H9 (cell line): ENCODE data around the gene MED29. TPM values are rescaled to one million over a fixed set of nuclear protein-coding genes. Genes with fewer than 3 reads are reported as not detected.

Experiments
- DNase-seq: peaks from one replicate; pipeline ENCODE4 v3.0.0-alpha.2; 2017
- H2AFZ ChIP-seq: one replicate; pipeline ENCODE4 v1.6.1; 2013; ENCODE audit warnings: mild to moderate bottlenecking, low read length, control low read depth, moderate library complexity
- H2AK5ac ChIP-seq: 2 replicates; pipeline ENCODE4 v1.6.1; 2013; ENCODE audit warnings: low read length, control low read depth, mixed read lengths; ENCODE audit not compliant: insufficient read length
- H2BK120ac ChIP-seq: one replicate; pipeline ENCODE4 v1.6.1; 2013; ENCODE audit warnings: low read depth, mild to moderate bottlenecking, low read length, control low read depth, inconsistent platforms; ENCODE audit not compliant: poor library complexity, severe bottlenecking
- H2BK12ac ChIP-seq: 2 replicates; pipeline ENCODE4 v1.6.1; 2013; ENCODE audit warnings: low read length, control low read depth, mixed read lengths, low read depth; ENCODE audit not compliant: insufficient read length
- H2BK15ac ChIP-seq: 2 replicates; pipeline ENCODE4 v1.6.1; 2013; ENCODE audit warnings: low read depth, low read length, control low read depth
- H2BK20ac ChIP-seq: one replicate; pipeline ENCODE4 v1.6.1; 2013; ENCODE audit warnings: low read depth, mild to moderate bottlenecking, low read length, control low read depth, inconsistent platforms; ENCODE audit not compliant: poor library complexity, severe bottlenecking
- H2BK5ac ChIP-seq: 2 replicates; pipeline ENCODE4 v1.6.1; 2013; ENCODE audit warnings: low read length, control low read depth, mixed read lengths; ENCODE audit not compliant: insufficient read length
- H3K14ac ChIP-seq: 2 replicates; pipeline ENCODE4 v1.6.1; 2013; ENCODE audit warnings: low read length, control low read depth; ENCODE audit not compliant: insufficient read depth
- H3K18ac ChIP-seq: 2 replicates; pipeline ENCODE4 v1.6.1; 2013; ENCODE audit warnings: low read depth, mild to moderate bottlenecking, mixed read lengths, low read length, control low read depth; ENCODE audit not compliant: insufficient read length
- H3K23ac ChIP-seq: 2 replicates; pipeline ENCODE4 v1.6.1; 2013; ENCODE audit warnings: low read length, control low read depth, mixed read lengths, low read depth; ENCODE audit not compliant: insufficient read length
- H3K23me2 ChIP-seq: 2 replicates; pipeline ENCODE4 v1.6.1; 2013; ENCODE audit warnings: low read depth, mild to moderate bottlenecking, mixed read lengths, low read length, control low read depth; ENCODE audit not compliant: insufficient read length, poor library complexity, severe bottlenecking
- H3K27ac ChIP-seq: 2 replicates; pipeline ENCODE4 v1.5.1; 2013; ENCODE audit warnings: low read length, control low read depth, mixed read lengths, low read depth; ENCODE audit not compliant: insufficient read length
- H3K27me3 ChIP-seq: 2 replicates; pipeline ENCODE4 v1.6.1; 2013; ENCODE audit warnings: low read length, control low read depth, inconsistent platforms; ENCODE audit not compliant: insufficient read depth
- H3K4ac ChIP-seq: 2 replicates; pipeline ENCODE4 v1.6.1; 2013; ENCODE audit warnings: low read depth, mild to moderate bottlenecking, control low read depth, inconsistent platforms, low read length, moderate library complexity
- H3K4me1 ChIP-seq: 2 replicates; pipeline ENCODE4 v1.6.1; 2013; ENCODE audit warnings: low read length, control low read depth, inconsistent platforms; ENCODE audit not compliant: insufficient read depth
- H3K4me2 ChIP-seq: 2 replicates; pipeline ENCODE4 v1.6.1; 2013; ENCODE audit warnings: low read length, control low read depth, mixed read lengths; ENCODE audit not compliant: insufficient read length, insufficient read depth
- H3K56ac ChIP-seq: 2 replicates; pipeline ENCODE4 v1.6.1; 2013; ENCODE audit warnings: low read depth, mild to moderate bottlenecking, mixed read lengths, low read length, control low read depth; ENCODE audit not compliant: insufficient read length
- H3K79me1 ChIP-seq: 2 replicates; pipeline ENCODE4 v1.6.1; 2013; ENCODE audit warnings: low read depth, mild to moderate bottlenecking, moderate library complexity, low read length, control low read depth, inconsistent platforms; ENCODE audit not compliant: insufficient read depth, poor library complexity, severe bottlenecking
- H3K79me2 ChIP-seq: 2 replicates; pipeline ENCODE4 v1.6.1; 2013; ENCODE audit warnings: low read length, control low read depth, inconsistent platforms; ENCODE audit not compliant: insufficient read depth
- H3K9ac ChIP-seq: 2 replicates; pipeline ENCODE4 v1.6.1; 2013; ENCODE audit warnings: low read length, control low read depth, mixed read lengths; ENCODE audit not compliant: insufficient read length; ENCODE audit errors: extremely low read depth
- H3K9me3 ChIP-seq: one replicate; pipeline ENCODE4 v1.6.1; 2013; ENCODE audit warnings: low read depth, low read length, inconsistent platforms; ENCODE audit not compliant: control insufficient read depth
- H3T11ph ChIP-seq: one replicate; pipeline ENCODE4 v1.6.1; 2013; ENCODE audit warnings: mild to moderate bottlenecking, low read length, control low read depth, inconsistent platforms
- H4K20me1 ChIP-seq: one replicate; pipeline ENCODE4 v1.6.1; 2013; ENCODE audit not compliant: control insufficient read depth, insufficient read length, insufficient read depth
- H4K5ac ChIP-seq: 2 replicates; pipeline ENCODE4 v1.6.1; 2013; ENCODE audit warnings: low read depth, mild to moderate bottlenecking, mixed read lengths, low read length, control low read depth; ENCODE audit not compliant: insufficient read length
- H4K8ac ChIP-seq: replicated peaks from 2 replicates; pipeline ENCODE4 v1.6.1; 2013; ENCODE audit warnings: low read length, control low read depth, mixed read lengths, low read depth; ENCODE audit not compliant: insufficient read length
- H4K91ac ChIP-seq: 2 replicates; pipeline ENCODE4 v1.6.1; 2013; ENCODE audit warnings: low read depth, mild to moderate bottlenecking, moderate library complexity, mixed read lengths, low read length, control low read depth; ENCODE audit not compliant: insufficient read length
- H3K27ac Mint-ChIP-seq, 3 experiments: 2 replicates in 2 of 3; 3 replicates in 1 of 3; pipeline ENCODE4 v1.8.0; 2020 to 2021; ENCODE audit warnings: mixed read lengths in 3 of 3, mild to moderate bottlenecking in 1 of 3, moderate library complexity in 1 of 3
- H3K27me3 Mint-ChIP-seq: 2 replicates; pipeline ENCODE4 v1.8.0; 2021; ENCODE audit warnings: low read depth, mild to moderate bottlenecking, moderate library complexity, mixed read lengths
- H3K36me3 Mint-ChIP-seq, 3 experiments: 2 replicates in 2 of 3; 3 replicates in 1 of 3; pipeline ENCODE4 v1.8.0; 2020 to 2021; ENCODE audit warnings: low read depth in 3 of 3, mixed read lengths in 3 of 3; ENCODE audit not compliant: insufficient read depth in 1 of 3
- H3K4me1 Mint-ChIP-seq, 2 experiments: 2 replicates each; pipeline ENCODE4 v1.8.0; 2020; ENCODE audit warnings: mixed read lengths in 2 of 2
- H3K4me3 Mint-ChIP-seq, 2 experiments: 2 replicates in 1 of 2; 3 replicates in 1 of 2; pipeline ENCODE4 v1.8.0; 2020 to 2021; ENCODE audit warnings: mild to moderate bottlenecking in 2 of 2, mixed read lengths in 2 of 2, moderate library complexity in 1 of 2
- H3K9me3 Mint-ChIP-seq, 2 experiments: 2 replicates in 1 of 2; 3 replicates in 1 of 2; pipeline ENCODE4 v1.8.0; 2020; ENCODE audit warnings: mild to moderate bottlenecking in 2 of 2, mixed read lengths in 2 of 2, moderate library complexity in 1 of 2
- CTCF ChIP-seq: fragments of 200-600 bp; sonication (generic); conservative IDR thresholded peaks from 3 replicates; pipeline ENCODE4 v1.8.0; 2021; ENCODE audit warnings: antibody characterized with exemption, mild to moderate bottlenecking
- WGBS: extraction: QIAGEN DNeasy Blood & Tissue Kit; methylation state at CpG from one replicate; pipeline ENCODE4 v1.1.7; 2013; ENCODE audit warnings: missing lambda C conversion rate, low lambda C conversion rate, mixed read lengths; ENCODE audit not compliant: insufficient read length; ENCODE audit errors: extremely low coverage; 5-methylcytosine and 5-hydroxymethylcytosine counted together
- total RNA-seq: library from RNA; stranded (reverse); gene quantifications from 2 replicates; pipeline ENCODE4 v1.2.1, GENCODE V29; 2021

Gene MED29
- total RNA-seq, 1 experiment from 2014 or later: 48.3 TPM

- TF ChIP-seq CTCF: no peak
- no peak for DNase-seq
- H3K4ac ChIP-seq: no peak overlapping the region
- H3K23me2 ChIP-seq: no peaks in the 10 kb centered on the region
- H3K4me1 Mint-ChIP-seq: no peaks in the 10 kb centered on the region
- no peak overlapping the region for H3K23ac ChIP-seq
- no peak overlapping the region for H3K18ac ChIP-seq
- no peak overlapping the region for H4K91ac ChIP-seq
- H2AK5ac ChIP-seq: no peak overlapping the region
- H2BK20ac ChIP-seq: no peak overlapping the region
- H3K9me3 ChIP-seq: no peaks in the 10 kb centered on the region
- H3K9me3 Mint-ChIP-seq: no peaks in the 10 kb centered on the region
- no peak overlapping the region for H2BK5ac ChIP-seq
- H4K5ac ChIP-seq: no peak overlapping the region
- no peak overlapping the region for H3K27ac Mint-ChIP-seq
- no peak overlapping the region for H3K27ac ChIP-seq
- no peak overlapping the region for H2BK12ac ChIP-seq
- no peaks in the 10 kb centered on the region; the same call in 1 of the 2 replicates for H3K27me3 ChIP-seq
- no peak overlapping the region for H3T11ph ChIP-seq
- H3K36me3 Mint-ChIP-seq: peaks cover 46 to 80% (median 79%) of the 10 kb centered on the region in 3 experiments
- no peak overlapping the region for H2AFZ ChIP-seq
- no peaks in the 10 kb centered on the region for H3K79me2 ChIP-seq
- H2BK15ac ChIP-seq: no peak overlapping the region
- H3K56ac ChIP-seq: no peak overlapping the region
- no peak overlapping the region for H3K4me2 ChIP-seq
- H2BK120ac ChIP-seq: no peak overlapping the region
- WGBS: no CpG with 5 or more reads among the region's 3 CpGs
- H3K79me1 ChIP-seq: no peaks in the 10 kb centered on the region
- H4K8ac ChIP-seq: no peak overlapping the region
- H3K27me3 Mint-ChIP-seq: no peaks in the 10 kb centered on the region; the same call in 1 of the 2 replicates
- no peak overlapping the region for H3K14ac ChIP-seq
- no peak overlapping the region for H3K4me3 Mint-ChIP-seq
- H4K20me1 ChIP-seq: no peaks in the 10 kb centered on the region
- no peak overlapping the region for H3K9ac ChIP-seq
- no peaks in the 10 kb centered on the region for H3K4me1 ChIP-seq
These were observed 35.1 kb upstream of the MED29 start for GRCh38 chr19:39356073-39356472.
